MM.1S (cell line): Measurements from ENCODE around the gene BCL11A.
"Not testable (repeated sequence)": the region's sequence is repeated elsewhere in the genome, so short reads cannot be mapped to it uniquely, and the experiment has no call there.

Experiments
- DNase-seq: peaks from one replicate; pipeline ENCODE4 v3.0.0-alpha.2; 2015
- H2AFZ ChIP-seq: fragments of 300-600 bp; sonication (generic); 2 replicates; pipeline ENCODE4 v1.6.0; 2016; ENCODE audit warnings: antibody characterized with exemption, low read length
- H3F3A ChIP-seq: fragments of 300-600 bp; sonication (generic); 2 replicates; pipeline ENCODE4 v1.6.1; 2016; ENCODE audit warnings: mild to moderate bottlenecking, antibody characterized with exemption, low read length, moderate library complexity, mixed read lengths; ENCODE audit not compliant: insufficient read depth
- H3K27ac ChIP-seq: fragments of 300-600 bp; sonication (generic); 2 replicates; pipeline ENCODE4 v1.5.1; 2016; ENCODE audit warnings: mild to moderate bottlenecking, low read length
- H3K27me3 ChIP-seq: fragments of 300-600 bp; sonication (generic); replicated peaks from 2 replicates; pipeline ENCODE4 v1.6.0; 2016; ENCODE audit warnings: low read length; ENCODE audit not compliant: insufficient read depth
- H3K36me3 ChIP-seq: fragments of 300-600 bp; sonication (generic); replicated peaks from 2 replicates; pipeline ENCODE4 v1.6.1; 2016; ENCODE audit warnings: mild to moderate bottlenecking, low read length, mixed read lengths; ENCODE audit not compliant: insufficient read depth
- H3K4me1 ChIP-seq: fragments of 300-600 bp; sonication (generic); 2 replicates; pipeline ENCODE4 v1.6.1; 2016; ENCODE audit warnings: low read length, mixed read lengths
- H3K4me2 ChIP-seq: fragments of 300-600 bp; sonication (generic); 2 replicates; pipeline ENCODE4 v1.6.0; 2016; ENCODE audit warnings: low read depth, low read length
- H3K4me3 ChIP-seq: fragments of 300-600 bp; sonication (generic); 2 replicates; pipeline ENCODE4 v1.5.1; 2016; ENCODE audit warnings: low read length, mixed read lengths
- H3K79me2 ChIP-seq: fragments of 300-600 bp; sonication (generic); 2 replicates; pipeline ENCODE4 v1.6.1; 2016; ENCODE audit warnings: mixed run types, low read length, mixed read lengths
- H3K9ac ChIP-seq: fragments of 300-600 bp; sonication (generic); 2 replicates; pipeline ENCODE4 v1.6.1; 2016; ENCODE audit warnings: low read length, mixed read lengths
- H3K9me2 ChIP-seq: fragments of 300-600 bp; sonication (generic); replicated peaks from 2 replicates; pipeline ENCODE4 v1.6.1; 2016; ENCODE audit warnings: mild to moderate bottlenecking, low read length, mixed read lengths; ENCODE audit not compliant: insufficient read depth
- H3K9me3 ChIP-seq: fragments of 300-600 bp; sonication (generic); replicated peaks from 2 replicates; pipeline ENCODE4 v1.6.1; 2016; ENCODE audit warnings: mild to moderate bottlenecking, low read length, mixed read lengths; ENCODE audit not compliant: insufficient read depth
- H4K20me1 ChIP-seq: fragments of 300-600 bp; sonication (generic); 2 replicates; pipeline ENCODE4 v1.6.1; 2016; ENCODE audit warnings: mild to moderate bottlenecking, low read length, moderate library complexity, mixed read lengths; ENCODE audit not compliant: insufficient read depth
- EZH2 ChIP-seq: fragments of 300-600 bp; sonication (generic); optimal IDR thresholded peaks from 2 replicates; pipeline ENCODE3; 2017; ENCODE audit warnings: low read depth, mild to moderate bottlenecking, antibody characterized with exemption, low read length, mixed read lengths
- EZH2phosphoT487 ChIP-seq: fragments of 300-600 bp; sonication (generic); IDR thresholded peaks from 2 replicates; pipeline ENCODE4 v1.6.1; 2018; ENCODE audit warnings: antibody characterized with exemption, low read length
- TF ChIP-seq, protein P1 (sequence below): fragments of 300-600 bp; sonication (generic); IDR thresholded peaks from 2 replicates; pipeline ENCODE4 v1.5.1; 2016; ENCODE audit warnings: antibody characterized with exemption, low read length, mixed read lengths

The BCL11A gene

DNA sequence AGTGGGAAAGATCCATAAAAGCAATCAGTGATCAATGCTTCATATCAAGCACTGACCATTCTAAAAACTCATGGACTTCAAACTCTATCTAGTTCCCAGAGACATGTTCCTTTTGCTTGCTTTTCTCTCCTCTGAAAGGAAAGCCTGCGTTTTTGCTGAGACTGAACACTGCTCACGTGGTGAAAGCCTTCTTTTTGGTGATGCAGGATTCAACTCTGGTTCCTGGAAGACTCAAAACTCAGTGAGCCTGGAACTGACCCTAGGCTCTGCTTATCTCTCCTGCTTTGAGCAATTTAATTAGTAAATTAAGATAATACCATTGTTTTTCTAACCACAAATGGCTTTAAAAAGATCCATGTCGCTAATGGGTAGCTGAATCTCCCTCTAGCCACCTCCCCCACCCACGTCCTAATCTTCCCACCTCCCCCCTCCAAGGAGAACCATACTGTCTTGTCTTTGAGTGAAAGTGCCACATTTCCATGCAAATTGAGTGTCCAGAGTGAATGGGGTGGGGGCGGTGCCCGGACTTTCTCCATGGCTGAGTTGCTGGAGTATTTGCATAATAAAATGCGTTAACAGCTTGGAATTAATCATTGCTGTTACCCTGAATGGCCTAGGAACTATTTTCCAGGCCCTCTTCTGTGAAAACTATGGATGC, 130.5 kb downstream of the BCL11A start:
- TF ChIP-seq, protein P1, sequence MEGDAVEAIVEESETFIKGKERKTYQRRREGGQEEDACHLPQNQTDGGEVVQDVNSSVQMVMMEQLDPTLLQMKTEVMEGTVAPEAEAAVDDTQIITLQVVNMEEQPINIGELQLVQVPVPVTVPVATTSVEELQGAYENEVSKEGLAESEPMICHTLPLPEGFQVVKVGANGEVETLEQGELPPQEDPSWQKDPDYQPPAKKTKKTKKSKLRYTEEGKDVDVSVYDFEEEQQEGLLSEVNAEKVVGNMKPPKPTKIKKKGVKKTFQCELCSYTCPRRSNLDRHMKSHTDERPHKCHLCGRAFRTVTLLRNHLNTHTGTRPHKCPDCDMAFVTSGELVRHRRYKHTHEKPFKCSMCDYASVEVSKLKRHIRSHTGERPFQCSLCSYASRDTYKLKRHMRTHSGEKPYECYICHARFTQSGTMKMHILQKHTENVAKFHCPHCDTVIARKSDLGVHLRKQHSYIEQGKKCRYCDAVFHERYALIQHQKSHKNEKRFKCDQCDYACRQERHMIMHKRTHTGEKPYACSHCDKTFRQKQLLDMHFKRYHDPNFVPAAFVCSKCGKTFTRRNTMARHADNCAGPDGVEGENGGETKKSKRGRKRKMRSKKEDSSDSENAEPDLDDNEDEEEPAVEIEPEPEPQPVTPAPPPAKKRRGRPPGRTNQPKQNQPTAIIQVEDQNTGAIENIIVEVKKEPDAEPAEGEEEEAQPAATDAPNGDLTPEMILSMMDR = no peak
- TF ChIP-seq EZH2phosphoT487 (no peak), EZH2 (no peak)
- Histone ChIP-seq H2AFZ (no peak overlapping the region), H3K36me3 (no peaks in the 10 kb centered on the region), H3K9me3 (no peaks in the 10 kb centered on the region), H3K9me2 (no peaks in the 10 kb centered on the region), H3K27ac (no peak overlapping the region), H3K79me2 (no peaks in the 10 kb centered on the region), H3K9ac (no peak overlapping the region), H3K4me3 (no peak overlapping the region), H3K4me1 (no peaks in the 10 kb centered on the region), H3K4me2 (no peak overlapping the region), H4K20me1 (no peaks in the 10 kb centered on the region), H3K27me3 (no peaks in the 10 kb centered on the region), H3F3A (no peaks in the 10 kb centered on the region)
- DNase-seq = no peak

DNA sequence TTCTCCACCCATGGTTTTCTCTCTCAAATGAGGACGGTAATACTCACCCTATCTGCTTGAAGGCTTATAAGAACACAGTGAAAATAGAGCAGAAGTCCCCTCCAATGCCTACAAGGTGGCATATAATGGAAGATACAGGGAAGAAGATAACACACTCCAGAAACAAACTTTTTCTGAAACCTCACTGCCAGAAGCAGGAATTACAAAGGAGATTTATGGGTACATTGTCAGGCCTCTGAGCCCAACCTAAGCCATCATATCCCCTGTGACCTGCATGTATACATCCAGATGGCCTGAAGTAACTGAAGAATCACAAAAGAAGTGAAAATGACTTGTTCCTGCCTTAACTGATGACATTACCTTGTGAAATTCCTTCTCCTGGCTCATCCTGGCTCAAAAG, 136.2 kb downstream of the BCL11A start:
- not testable (repeated sequence) for H3K4me3 ChIP-seq, H3K9ac ChIP-seq, H3K4me2 ChIP-seq

DNA sequence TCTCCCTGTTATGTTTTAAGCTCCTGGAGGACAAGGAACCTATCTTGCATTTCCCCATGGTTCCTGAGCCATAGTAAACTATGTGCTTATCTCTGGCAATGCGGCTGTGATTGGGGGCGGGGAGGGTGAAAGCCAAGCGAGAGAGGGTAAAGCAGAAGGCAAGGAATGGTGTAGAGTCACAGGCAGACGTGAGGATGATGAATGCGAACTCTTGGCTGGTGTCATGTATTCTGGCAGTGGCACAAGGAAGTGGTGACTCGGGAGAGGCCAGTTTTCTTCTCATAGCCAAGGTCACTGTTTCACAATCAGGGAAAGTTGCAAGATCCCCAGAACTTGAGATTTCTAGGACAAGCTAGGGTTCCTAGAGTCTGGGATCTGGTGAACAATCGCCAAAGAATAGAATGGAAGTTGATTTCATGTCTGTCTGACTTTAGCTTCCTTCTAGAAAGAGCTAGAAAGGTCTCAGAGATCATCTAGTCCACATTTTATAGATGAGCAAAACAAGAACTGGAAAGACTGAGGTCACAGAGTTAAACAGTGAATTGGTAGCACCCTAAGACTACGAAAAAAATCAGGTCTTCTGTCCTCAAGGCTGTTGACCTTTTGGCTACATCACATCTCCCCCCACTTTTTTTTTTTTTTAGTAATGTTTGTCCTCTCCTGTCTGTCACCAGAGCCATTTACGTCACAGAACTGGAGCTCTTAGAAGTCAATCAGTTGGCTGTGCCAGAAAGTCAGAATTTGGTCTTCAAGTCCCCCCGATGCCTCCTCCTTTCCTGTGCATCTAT, 137.0 kb downstream of the BCL11A start:
- Histone ChIP-seq H3K9ac (no peak overlapping the region), H3K4me3 (no peak overlapping the region), H3K27me3 (no peaks in the 10 kb centered on the region), H4K20me1 (no peaks in the 10 kb centered on the region), H3K9me3 (no peaks in the 10 kb centered on the region), H3K4me2 (no peak overlapping the region), H3K27ac (no peak overlapping the region), H3K4me1 (no peaks in the 10 kb centered on the region), H3K79me2 (no peaks in the 10 kb centered on the region), H2AFZ (no peak overlapping the region), H3K36me3 (no peaks in the 10 kb centered on the region), H3F3A (no peaks in the 10 kb centered on the region), H3K9me2 (no peaks in the 10 kb centered on the region)
- DNase-seq = no peak
- TF ChIP-seq, protein P1 = no peak
- TF ChIP-seq EZH2phosphoT487 (no peak), EZH2 (no peak)

More for the DNA sequence above, 136.2 kb downstream of the BCL11A start:
- H2AFZ ChIP-seq, H3K36me3 ChIP-seq, H3K79me2 ChIP-seq, H3K9me2 ChIP-seq, DNase-seq, H3F3A ChIP-seq, H4K20me1 ChIP-seq, H3K27me3 ChIP-seq, H3K9me3 ChIP-seq, H3K27ac ChIP-seq, H3K4me1 ChIP-seq: not testable (repeated sequence)

DNA sequence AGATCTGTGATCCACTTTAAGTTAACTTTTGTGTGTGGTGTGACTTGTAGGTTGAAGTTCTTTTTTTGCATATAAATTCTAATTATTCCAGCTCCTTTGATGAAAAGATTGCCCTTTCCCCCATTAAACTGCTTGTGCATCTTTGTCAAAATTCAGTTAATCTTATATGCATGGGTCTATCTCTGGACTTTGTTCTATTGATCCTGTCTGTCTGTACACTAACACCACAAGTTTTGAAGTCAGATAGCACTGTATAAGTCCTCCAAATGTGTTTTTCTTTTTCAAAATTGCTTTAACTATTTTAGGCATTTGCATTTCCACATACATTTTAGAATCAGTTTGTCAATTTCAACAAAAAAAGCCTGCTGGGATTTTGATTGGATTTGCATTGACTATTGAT, 137.6 kb downstream of the BCL11A start:
- no peaks in the 10 kb centered on the region for H3F3A ChIP-seq
- no peaks in the 10 kb centered on the region for H3K4me1 ChIP-seq
- H3K4me3 ChIP-seq = no peak overlapping the region
- no peaks in the 10 kb centered on the region for H3K79me2 ChIP-seq
- H3K36me3 ChIP-seq = no peaks in the 10 kb centered on the region
- H3K27me3 ChIP-seq = no peaks in the 10 kb centered on the region
- no peak overlapping the region for H2AFZ ChIP-seq
- H3K27ac ChIP-seq = no peak overlapping the region
- H3K9me2 ChIP-seq = no peaks in the 10 kb centered on the region
- H3K9me3 ChIP-seq = no peaks in the 10 kb centered on the region
- DNase-seq = no peak
- no peaks in the 10 kb centered on the region for H4K20me1 ChIP-seq
- TF ChIP-seq EZH2 (no peak), EZH2phosphoT487 (no peak)
- TF ChIP-seq, protein P1 = no peak
- H3K4me2 ChIP-seq = no peak overlapping the region
- no peak overlapping the region for H3K9ac ChIP-seq
